Measurements from ENCODE around the gene JAKMIP3. TPM values are rescaled to one million over a fixed set of nuclear protein-coding genes. Genes with fewer than 3 reads are reported as not detected.

The JAKMIP3 gene
- total RNA-seq, 1 donor from 2014 or later = 1.3 TPM

DNA sequence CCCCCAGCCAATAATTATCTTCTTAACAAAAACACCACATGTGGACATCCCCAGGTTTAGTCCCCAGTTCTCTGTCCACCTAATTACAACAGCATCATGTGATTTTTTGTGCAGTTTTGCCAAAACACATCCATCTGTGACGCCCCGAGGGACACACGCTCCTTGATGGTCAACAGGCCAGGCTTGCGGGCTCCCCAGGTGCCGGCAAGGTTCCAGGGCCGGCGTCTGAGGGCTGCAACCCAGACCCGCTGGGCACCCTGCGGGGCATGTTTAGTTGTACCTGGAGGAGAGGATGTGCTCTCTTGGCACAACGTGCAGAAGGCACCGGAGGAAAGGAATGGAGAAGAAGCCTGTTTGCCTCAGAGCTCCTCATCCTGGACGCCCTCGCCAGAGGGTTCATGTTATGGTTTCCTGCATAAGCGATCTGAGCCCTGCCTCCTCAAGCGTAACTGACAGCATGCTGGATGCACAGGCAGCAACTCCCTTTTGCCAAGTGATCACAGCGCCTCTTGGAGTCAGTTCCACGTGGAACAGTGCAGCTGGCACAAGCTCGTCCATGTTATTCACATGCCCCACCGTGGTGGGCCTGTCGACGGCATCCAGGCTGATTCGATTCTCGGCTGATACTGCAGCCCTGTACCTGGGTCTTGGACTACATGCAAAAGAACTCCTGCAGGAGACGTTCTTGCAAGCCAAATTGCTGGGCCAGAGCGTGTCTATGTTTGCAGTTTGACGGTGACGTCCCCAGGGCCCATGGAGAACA is 41.6 kb downstream of the JAKMIP3 start:
- Mint-ChIP-seq H3K27ac (no peak overlapping the region), H3K4me3 (ENCODE audit: low read depth) (no peak overlapping the region), H3K27me3 (ENCODE audit: low read depth) (no peaks in the 10 kb centered on the region), H3K36me3 (ENCODE audit: low read depth) (no peaks in the 10 kb centered on the region), H3K9me3 (no peaks in the 10 kb centered on the region), H3K4me1 (ENCODE audit: low read depth) (no peaks in the 10 kb centered on the region)
- intact Hi-C loops (cut with micrococcal nuclease) = no loop called here
- DNase-seq (ENCODE audit: low spot score) = no peak

DNA sequence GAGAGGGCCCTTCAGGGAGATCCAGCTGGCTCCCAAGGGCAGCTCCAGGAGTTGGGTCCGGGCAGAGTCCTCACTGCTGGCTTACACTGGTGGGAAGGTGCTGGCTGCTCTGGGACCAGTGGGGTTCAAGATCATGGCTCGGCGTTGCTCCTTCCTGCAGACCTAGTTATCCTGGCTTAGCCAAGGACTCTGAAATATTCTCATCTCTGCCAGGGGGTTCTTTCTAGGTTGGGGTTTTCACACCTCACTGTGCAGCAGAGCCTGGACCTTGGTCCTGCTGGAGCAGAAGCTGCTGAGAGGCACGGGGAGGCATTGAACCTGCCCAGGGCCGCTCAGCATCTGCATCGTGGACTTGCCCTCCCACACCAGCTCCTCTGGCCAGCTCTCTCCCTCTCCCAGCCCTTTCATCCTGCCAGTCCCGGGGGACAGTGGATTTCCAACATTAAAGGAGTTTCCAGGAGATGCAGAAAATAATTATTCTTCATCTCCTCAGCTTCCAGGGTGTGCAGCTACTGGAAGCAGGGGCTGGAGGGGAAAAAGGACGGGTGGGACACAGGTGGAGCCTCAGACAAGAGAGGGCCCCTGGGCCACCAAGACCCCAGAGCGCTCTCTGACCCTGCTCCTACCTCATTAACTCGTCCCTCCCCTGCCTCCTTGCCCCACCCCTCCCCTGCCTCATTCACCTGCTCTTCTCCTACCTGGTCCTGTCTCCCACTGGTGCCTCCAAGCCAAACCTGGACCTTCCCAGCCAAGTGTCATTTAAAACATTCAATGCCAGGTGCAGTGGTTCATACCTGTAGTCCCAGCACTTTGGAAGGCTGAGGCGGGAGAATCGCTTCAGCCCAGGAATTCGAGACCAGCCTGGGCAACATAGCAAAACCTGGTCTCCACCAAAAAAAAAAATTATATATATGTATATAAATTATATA is 42.5 kb downstream of the JAKMIP3 start:
- Mint-ChIP-seq H3K4me1 (ENCODE audit: low read depth) (no peaks in the 10 kb centered on the region), H3K27ac (no peak overlapping the region), H3K9me3 (no peaks in the 10 kb centered on the region), H3K27me3 (ENCODE audit: low read depth) (no peaks in the 10 kb centered on the region), H3K4me3 (ENCODE audit: low read depth) (no peak overlapping the region), H3K36me3 (ENCODE audit: low read depth) (no peaks in the 10 kb centered on the region)
- no peak for DNase-seq (ENCODE audit: low spot score)
- intact Hi-C loops (cut with micrococcal nuclease) = no loop called here

DNA sequence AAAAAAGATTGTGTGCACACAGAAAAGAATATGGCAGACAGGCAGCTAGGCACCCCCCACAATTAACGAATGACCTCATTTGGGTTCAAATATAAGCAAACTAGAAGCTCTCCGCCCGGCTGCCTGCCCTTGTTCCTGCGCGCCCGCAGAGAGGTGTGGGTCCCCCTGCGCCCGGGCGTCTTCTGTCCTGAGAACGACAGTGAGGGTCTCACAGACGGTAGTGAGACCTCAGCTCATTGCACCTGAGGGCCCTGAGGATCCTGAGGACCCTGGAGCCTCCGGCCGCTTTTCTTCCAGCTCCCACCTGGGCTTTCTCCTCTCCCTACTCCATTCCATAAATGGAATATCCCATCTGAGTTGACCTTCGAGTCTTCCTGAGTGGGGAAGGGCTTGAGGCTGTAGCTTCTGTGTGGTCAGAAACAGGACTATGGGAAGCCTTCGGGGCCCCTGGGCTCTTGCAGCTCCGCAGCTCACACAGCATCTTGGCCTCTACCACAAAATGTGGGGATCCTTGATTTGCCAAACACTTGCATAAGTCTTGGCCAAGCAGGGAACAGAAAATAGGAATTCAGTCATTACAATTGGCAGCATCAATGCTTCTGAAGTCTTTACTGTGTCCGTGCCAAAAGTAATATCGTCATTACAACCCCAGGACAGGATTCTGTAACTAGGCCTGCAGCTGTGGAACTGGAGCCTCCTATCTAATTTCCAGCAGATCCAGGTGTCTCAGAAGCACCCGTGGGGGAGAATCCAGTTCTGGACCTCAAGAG is 43.8 kb downstream of the JAKMIP3 start:
- Mint-ChIP-seq H3K4me3 (ENCODE audit: low read depth) (no peak overlapping the region), H3K9me3 (no peaks in the 10 kb centered on the region), H3K4me1 (ENCODE audit: low read depth) (no peaks in the 10 kb centered on the region), H3K36me3 (ENCODE audit: low read depth) (no peaks in the 10 kb centered on the region), H3K27ac (no peak overlapping the region), H3K27me3 (ENCODE audit: low read depth) (no peaks in the 10 kb centered on the region)
- intact Hi-C loops (cut with micrococcal nuclease) = no loop called here
- no peak for DNase-seq (ENCODE audit: low spot score)

DNA sequence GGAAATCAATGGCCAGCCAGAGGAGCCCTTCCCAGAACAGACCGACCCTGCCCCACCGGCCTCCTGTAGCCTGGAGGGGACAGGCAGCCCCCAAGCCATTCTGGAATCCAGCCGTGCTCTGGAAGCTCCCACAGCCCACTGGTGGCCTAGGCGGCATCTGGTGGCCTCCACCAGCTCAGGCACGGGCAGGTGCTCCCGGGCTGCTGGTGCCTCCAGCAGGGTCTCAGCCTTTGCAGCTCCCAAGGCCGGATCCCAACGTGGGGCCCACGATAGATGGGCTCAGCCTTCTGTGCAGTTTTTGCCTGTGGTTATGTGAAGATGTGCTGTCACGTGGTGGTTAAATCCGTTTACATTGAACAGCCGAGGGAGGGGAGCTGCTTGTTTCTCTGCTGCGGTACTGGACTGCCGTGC is 44.4 kb downstream of the JAKMIP3 start:
- no peak for DNase-seq (ENCODE audit: low spot score)
- no peaks in the 10 kb centered on the region for H3K36me3 Mint-ChIP-seq (ENCODE audit: low read depth)
- H3K4me1 Mint-ChIP-seq (ENCODE audit: low read depth) = no peaks in the 10 kb centered on the region
- H3K4me3 Mint-ChIP-seq (ENCODE audit: low read depth) = no peak overlapping the region
- no peak overlapping the region for H3K27ac Mint-ChIP-seq
- intact Hi-C loops (cut with micrococcal nuclease) = no loop called here
- H3K9me3 Mint-ChIP-seq = no peaks in the 10 kb centered on the region
- no peaks in the 10 kb centered on the region for H3K27me3 Mint-ChIP-seq (ENCODE audit: low read depth)

DNA sequence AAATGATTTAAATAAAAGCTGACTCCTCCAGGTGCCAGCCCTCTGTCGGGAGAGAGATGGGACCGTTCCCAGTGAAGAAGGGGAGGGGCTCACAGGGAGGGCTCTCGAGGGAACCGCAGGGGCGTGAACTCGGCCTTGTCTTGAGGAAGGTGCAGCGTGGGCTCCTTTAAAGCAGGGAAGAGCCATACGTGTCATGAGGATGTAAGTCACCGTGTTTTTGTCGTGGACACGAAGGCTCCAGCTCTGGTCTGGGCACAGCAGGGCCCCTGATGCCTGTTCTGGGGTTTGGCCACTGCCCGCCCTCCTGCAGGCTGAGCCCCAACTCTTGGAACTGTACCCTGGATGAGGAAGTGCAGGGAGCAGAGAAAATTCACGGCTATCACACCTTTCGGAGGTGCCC is 45.0 kb downstream of the JAKMIP3 start:
- Mint-ChIP-seq H3K4me3 (ENCODE audit: low read depth) (no peak overlapping the region), H3K4me1 (ENCODE audit: low read depth) (no peaks in the 10 kb centered on the region), H3K27me3 (ENCODE audit: low read depth) (no peaks in the 10 kb centered on the region), H3K27ac (no peak overlapping the region), H3K9me3 (no peaks in the 10 kb centered on the region), H3K36me3 (ENCODE audit: low read depth) (no peaks in the 10 kb centered on the region)
- DNase-seq (ENCODE audit: low spot score) = no peak
- intact Hi-C loops (cut with micrococcal nuclease) = no loop called here

DNA sequence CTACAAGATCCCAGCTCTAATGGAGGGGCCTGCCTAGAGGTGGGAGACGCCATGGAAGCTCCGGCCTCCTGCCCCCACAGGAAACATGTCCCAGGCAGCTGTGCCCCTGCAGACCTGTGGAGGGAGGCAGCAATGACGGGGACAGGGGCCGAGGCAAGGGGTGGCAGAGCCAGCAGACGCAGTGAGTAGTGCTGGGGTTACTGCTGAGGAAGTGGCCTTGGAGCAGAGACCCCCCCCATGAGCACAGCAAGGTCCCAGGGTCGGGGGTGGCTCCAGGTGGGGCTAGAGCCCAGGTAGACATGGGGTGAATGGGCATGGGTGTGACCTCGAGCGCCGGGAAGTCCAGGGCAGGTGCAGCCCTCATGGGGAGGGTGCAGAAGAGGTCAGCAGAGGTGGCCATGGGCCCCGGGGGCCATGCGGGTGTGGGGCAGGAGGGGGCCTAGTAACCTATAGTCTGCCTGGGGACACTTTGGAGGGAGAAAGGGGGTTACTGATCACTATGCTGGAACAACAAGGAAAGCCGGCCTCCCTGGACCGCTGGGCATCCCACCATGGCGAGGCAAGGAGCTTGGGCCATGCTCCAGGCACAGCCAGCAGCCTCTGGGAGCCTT is 45.5 kb downstream of the JAKMIP3 start:
- H3K36me3 Mint-ChIP-seq (ENCODE audit: low read depth) = no peaks in the 10 kb centered on the region
- H3K27me3 Mint-ChIP-seq (ENCODE audit: low read depth) = no peaks in the 10 kb centered on the region
- no peak overlapping the region for H3K27ac Mint-ChIP-seq
- H3K9me3 Mint-ChIP-seq = no peaks in the 10 kb centered on the region
- no peaks in the 10 kb centered on the region for H3K4me1 Mint-ChIP-seq (ENCODE audit: low read depth)
- DNase-seq (ENCODE audit: low spot score) = no peak
- intact Hi-C loops (cut with micrococcal nuclease) = no loop called here
- no peak overlapping the region for H3K4me3 Mint-ChIP-seq (ENCODE audit: low read depth)

DNA sequence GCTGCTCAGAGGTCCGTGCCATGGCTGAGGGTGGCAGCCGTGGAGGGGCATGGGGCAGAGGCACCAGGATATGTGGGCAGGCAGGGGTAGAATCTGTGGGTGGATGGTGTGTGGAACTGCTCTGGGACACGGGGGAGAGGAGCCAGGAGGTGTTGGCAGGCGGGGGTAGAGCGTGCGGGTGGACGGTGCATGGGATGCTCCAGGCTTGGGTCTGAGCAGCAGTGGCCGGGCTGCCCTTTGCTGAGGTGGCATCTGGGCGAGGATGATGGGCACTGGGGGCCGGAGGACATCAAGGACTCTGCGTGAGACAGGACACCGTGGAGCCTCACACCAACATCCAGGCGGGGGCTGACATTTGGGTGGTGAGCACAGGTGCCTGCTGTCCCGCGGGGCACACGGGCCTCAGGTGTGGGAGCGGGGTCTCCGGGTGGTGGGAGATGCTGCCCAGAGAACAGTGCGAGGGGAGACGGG is 46.2 kb downstream of the JAKMIP3 start:
- Mint-ChIP-seq H3K27me3 (ENCODE audit: low read depth) (no peaks in the 10 kb centered on the region), H3K27ac (no peak overlapping the region), H3K36me3 (ENCODE audit: low read depth) (no peaks in the 10 kb centered on the region), H3K9me3 (no peaks in the 10 kb centered on the region), H3K4me3 (ENCODE audit: low read depth) (no peak overlapping the region), H3K4me1 (ENCODE audit: low read depth) (no peaks in the 10 kb centered on the region)
- intact Hi-C loops (cut with micrococcal nuclease) = no loop called here
- no peak for DNase-seq (ENCODE audit: low spot score)

DNA sequence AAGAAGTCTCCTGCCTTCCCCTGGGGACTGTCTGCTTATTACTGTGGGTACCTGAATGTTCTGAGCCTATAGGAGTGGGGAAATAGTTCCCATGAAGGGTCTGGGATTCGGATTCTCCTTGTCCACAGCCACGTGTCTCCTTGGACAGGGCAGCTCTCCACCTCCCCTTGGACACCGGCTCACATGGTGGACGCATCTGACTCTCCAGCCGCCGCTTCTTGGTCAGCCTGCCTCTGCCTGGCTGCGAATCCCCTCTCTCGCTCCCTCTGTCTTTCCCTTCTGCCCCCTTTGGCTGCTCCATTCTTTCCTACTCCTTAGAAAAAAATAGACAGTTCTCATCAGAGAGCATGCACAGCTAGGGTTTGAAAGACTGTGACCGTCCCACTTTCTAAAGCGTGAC is 46.9 kb downstream of the JAKMIP3 start:
- H3K4me1 Mint-ChIP-seq (ENCODE audit: low read depth) = no peaks in the 10 kb centered on the region
- H3K27me3 Mint-ChIP-seq (ENCODE audit: low read depth) = no peaks in the 10 kb centered on the region
- no peak overlapping the region for H3K4me3 Mint-ChIP-seq (ENCODE audit: low read depth)
- no peaks in the 10 kb centered on the region for H3K9me3 Mint-ChIP-seq
- intact Hi-C loops (cut with micrococcal nuclease) = no loop called here
- H3K27ac Mint-ChIP-seq = no peak overlapping the region
- no peak for DNase-seq (ENCODE audit: low spot score)
- no peaks in the 10 kb centered on the region for H3K36me3 Mint-ChIP-seq (ENCODE audit: low read depth)

DNA sequence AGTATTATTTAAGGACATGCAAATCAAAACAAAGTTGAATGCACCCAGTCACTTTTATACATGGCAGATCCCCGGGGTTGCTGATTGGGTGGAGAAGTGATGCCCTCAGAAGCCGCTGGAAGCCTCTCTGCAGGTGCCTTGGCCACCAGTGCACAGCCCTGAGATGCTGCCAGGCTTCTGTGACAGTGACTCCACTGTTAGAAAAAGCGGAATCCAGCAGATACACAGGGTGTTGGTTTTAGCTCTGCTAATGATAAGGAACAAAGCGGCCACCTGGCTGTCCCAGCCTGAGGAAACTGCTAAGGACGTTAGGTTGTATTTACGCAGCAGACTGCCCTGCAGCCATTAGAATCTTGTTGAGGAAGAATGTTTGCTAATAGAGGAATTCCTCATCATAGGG is 47.5 kb downstream of the JAKMIP3 start:
- no peak overlapping the region for H3K4me3 Mint-ChIP-seq (ENCODE audit: low read depth)
- H3K9me3 Mint-ChIP-seq = no peaks in the 10 kb centered on the region
- no peaks in the 10 kb centered on the region for H3K27me3 Mint-ChIP-seq (ENCODE audit: low read depth)
- no peak for DNase-seq (ENCODE audit: low spot score)
- no peak overlapping the region for H3K27ac Mint-ChIP-seq
- H3K4me1 Mint-ChIP-seq (ENCODE audit: low read depth) = no peaks in the 10 kb centered on the region
- H3K36me3 Mint-ChIP-seq (ENCODE audit: low read depth) = no peaks in the 10 kb centered on the region
- intact Hi-C loops (cut with micrococcal nuclease) = no loop called here

DNA sequence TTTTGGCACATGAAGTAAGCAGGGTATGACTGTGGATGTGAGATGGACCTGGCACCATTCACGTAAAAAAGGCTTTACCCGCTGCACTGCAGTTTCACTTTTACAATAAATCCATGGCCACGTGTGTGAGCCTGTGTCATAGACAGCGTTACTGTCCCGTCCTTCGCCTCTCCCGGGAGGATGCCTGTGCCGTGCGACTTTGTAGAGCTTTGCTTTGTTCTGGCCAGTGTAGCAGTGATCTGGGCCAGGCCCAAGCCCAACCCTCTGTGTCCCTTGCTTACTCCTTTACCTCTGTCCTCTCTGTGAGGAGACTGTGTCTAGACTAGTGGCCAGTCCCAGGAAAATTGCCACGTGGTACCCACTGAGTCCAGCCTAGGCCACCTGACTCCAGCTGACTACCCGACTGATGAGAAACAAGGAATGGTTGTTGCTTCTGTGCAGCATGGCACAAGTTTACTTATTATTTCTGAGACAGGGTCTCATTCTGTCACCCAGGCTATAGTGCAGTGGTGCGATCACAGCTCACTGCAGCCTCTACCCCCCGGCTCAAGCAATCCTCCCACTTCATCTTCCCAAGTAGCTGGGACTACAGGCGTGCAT is 48.1 kb downstream of the JAKMIP3 start:
- Mint-ChIP-seq H3K4me1 (ENCODE audit: low read depth) (no peaks in the 10 kb centered on the region), H3K4me3 (ENCODE audit: low read depth) (no peak overlapping the region), H3K9me3 (no peaks in the 10 kb centered on the region), H3K27me3 (ENCODE audit: low read depth) (no peaks in the 10 kb centered on the region), H3K36me3 (ENCODE audit: low read depth) (no peaks in the 10 kb centered on the region), H3K27ac (no peak overlapping the region)
- intact Hi-C loops (cut with micrococcal nuclease) = no loop called here
- no peak for DNase-seq (ENCODE audit: low spot score)

DNA sequence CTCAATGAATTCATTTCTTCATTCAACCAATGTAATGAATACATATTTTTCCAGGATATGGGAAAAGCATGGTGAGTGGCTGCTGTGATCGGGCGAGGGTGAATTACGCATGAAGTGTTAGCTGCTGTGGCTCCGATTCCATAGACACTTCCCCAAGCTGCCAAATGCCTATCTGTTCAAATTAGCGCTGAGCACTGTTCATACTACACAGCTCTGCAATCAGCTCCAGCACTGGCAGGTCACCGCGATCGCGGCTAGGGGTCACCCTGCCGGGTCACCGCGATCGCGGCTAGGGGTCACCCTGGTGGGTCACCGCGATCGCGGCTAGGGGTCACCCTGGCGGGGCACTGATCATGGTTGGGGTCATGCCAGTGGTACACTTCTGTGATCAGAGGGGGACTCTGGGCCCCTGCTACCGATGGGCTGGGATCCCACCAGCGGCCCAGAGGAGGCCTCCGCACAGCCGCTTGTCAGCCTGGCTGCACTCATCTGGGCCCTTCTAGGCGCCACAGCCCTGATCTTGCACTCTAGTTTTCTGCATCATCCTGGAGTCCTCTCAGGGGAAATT is 49.3 kb downstream of the JAKMIP3 start:
- no peaks in the 10 kb centered on the region for H3K36me3 Mint-ChIP-seq (ENCODE audit: low read depth)
- H3K27ac Mint-ChIP-seq = no peak overlapping the region
- no peaks in the 10 kb centered on the region for H3K9me3 Mint-ChIP-seq
- intact Hi-C loops (cut with micrococcal nuclease) = no loop called here
- H3K27me3 Mint-ChIP-seq (ENCODE audit: low read depth) = peaks cover 5% of the 10 kb centered on the region
- no peaks in the 10 kb centered on the region for H3K4me1 Mint-ChIP-seq (ENCODE audit: low read depth)
- no peak overlapping the region for H3K4me3 Mint-ChIP-seq (ENCODE audit: low read depth)
- no peak for DNase-seq (ENCODE audit: low spot score)

Measured in activated T-helper 2 cell treated with anti-CD3 and anti-CD28 coated beads, Interferon-gamma antibody, Interleukin-2, Interleukin-4, amounts not matched to agents 10 μg/mL and 5 μg/mL and 100 μg/mL, durations not matched to agents 14 hours and 24 hours and 36 hours (primary cell).